HepG2 (cell line): Measurements from ENCODE around the gene RERE. TPM values are rescaled to one million over a fixed set of nuclear protein-coding genes. Genes with fewer than 3 reads are reported as not detected.

Experiments used
- AHR ChIP-seq: IDR thresholded peaks from 2 replicates; pipeline ENCODE4 v1.6.1; 2018; ENCODE audit warnings: missing genetic modification reagents, missing compliant biosample characterization
- CSRNP1 ChIP-seq: sonication (generic); formaldehyde crosslinking; IDR thresholded peaks from 2 replicates; pipeline ENCODE4 v1.8.1; 2023; ENCODE audit warnings: mild to moderate bottlenecking, missing genetic modification reagents
- FIP1L1 ChIP-seq: fragments of 200-400 bp; formaldehyde crosslinking; IDR thresholded peaks from 2 replicates; pipeline ENCODE4 v1.6.1; 2018; ENCODE audit warnings: low read depth, mild to moderate bottlenecking, low read length, moderate library complexity, borderline replicate concordance; ENCODE audit not compliant: insufficient read depth
- SIX4 ChIP-seq: sonication (generic); formaldehyde crosslinking; IDR thresholded peaks from 2 replicates; pipeline ENCODE4 v1.4.0; 2020; ENCODE audit warnings: missing genetic modification reagents
- SMAD1 ChIP-seq: sonication (generic); formaldehyde crosslinking; IDR thresholded peaks from 2 replicates; pipeline ENCODE4 v1.4.0; 2020; ENCODE audit warnings: missing genetic modification reagents, low read depth, mild to moderate bottlenecking, borderline replicate concordance
- SNAPC2 ChIP-seq: sonication (generic); formaldehyde crosslinking; IDR thresholded peaks from 2 replicates; pipeline ENCODE4 v1.8.1; 2022; ENCODE audit warnings: mild to moderate bottlenecking, missing genetic modification reagents
- SRSF4 ChIP-seq: fragments of 200-400 bp; formaldehyde crosslinking; IDR thresholded peaks from one replicate; pipeline ENCODE4 v1.6.1; 2018; ENCODE audit warnings: mild to moderate bottlenecking, low read depth, low read length, moderate library complexity; ENCODE audit not compliant: poor library complexity, severe bottlenecking
- ZBTB1 ChIP-seq: sonication (generic); formaldehyde crosslinking; IDR thresholded peaks from 2 replicates; pipeline ENCODE4 v1.4.0; 2020; ENCODE audit warnings: missing genetic modification reagents, borderline replicate concordance
- ZBTB49 ChIP-seq: sonication (generic); formaldehyde crosslinking; IDR thresholded peaks from 2 replicates; pipeline ENCODE4 v1.4.0; 2020; ENCODE audit warnings: missing genetic modification reagents, borderline replicate concordance
- ZFP91 ChIP-seq: sonication (generic); formaldehyde crosslinking; IDR thresholded peaks from 2 replicates; pipeline ENCODE4 v1.9.0; 2022; ENCODE audit warnings: missing genetic modification reagents, mild to moderate bottlenecking, borderline replicate concordance
- ZNF207 ChIP-seq: fragments of 450-650 bp; IDR thresholded peaks from 2 replicates; pipeline ENCODE4 v1.6.1; 2016; ENCODE audit warnings: antibody characterized with exemption, borderline replicate concordance
- ZNF224 ChIP-seq: sonication (generic); formaldehyde crosslinking; IDR thresholded peaks from 2 replicates; pipeline ENCODE4 v1.5.0; 2020; ENCODE audit warnings: mild to moderate bottlenecking, missing genetic modification reagents
- ZNF33B ChIP-seq: sonication (generic); formaldehyde crosslinking; IDR thresholded peaks from 2 replicates; pipeline ENCODE4 v1.5.1; 2020; ENCODE audit warnings: mild to moderate bottlenecking, missing genetic modification reagents
- ZNF598 ChIP-seq: sonication (generic); formaldehyde crosslinking; IDR thresholded peaks from 2 replicates; pipeline ENCODE4 v1.5.1; 2020; ENCODE audit warnings: mild to moderate bottlenecking, missing genetic modification reagents, borderline replicate concordance
- ZNF652 ChIP-seq: IDR thresholded peaks from 2 replicates; pipeline ENCODE4 v1.6.1; 2016; ENCODE audit warnings: low read depth, borderline replicate concordance
- ZNF660 ChIP-seq: sonication (generic); formaldehyde crosslinking; IDR thresholded peaks from 2 replicates; pipeline ENCODE4 v1.5.1; 2020; ENCODE audit warnings: mild to moderate bottlenecking, low read depth, missing genetic modification reagents, borderline replicate concordance
- ZNF710 ChIP-seq: sonication (generic); formaldehyde crosslinking; IDR thresholded peaks from 2 replicates; pipeline ENCODE4 v1.5.0; 2020; ENCODE audit warnings: mild to moderate bottlenecking, missing genetic modification reagents, borderline replicate concordance
- ZNF747 ChIP-seq: sonication (generic); formaldehyde crosslinking; IDR thresholded peaks from 2 replicates; pipeline ENCODE4 v1.8.1; 2023; ENCODE audit warnings: missing genetic modification reagents, mild to moderate bottlenecking, borderline replicate concordance
- ZNF790 ChIP-seq: sonication (generic); formaldehyde crosslinking; IDR thresholded peaks from 2 replicates; pipeline ENCODE4 v1.8.0; 2022; ENCODE audit warnings: missing genetic modification reagents, mild to moderate bottlenecking, borderline replicate concordance
- polyA plus RNA-seq, 8 experiments: library from polyadenylated mRNA; depleted of rRNA in 3 of 8; stranded (reverse) in 7 of 8; unstranded in 1 of 8; fragments of >200 nt; fragmentation: Illumina TruSeq in 4 of 8; extraction: Trizol in 4 of 8; gene quantifications; 2 replicates each; pipeline versions ENCODE4 v1.2.1 to v1.2.3, GENCODE V29; 2011 to 2016; ENCODE audit warnings: low read depth in 4 of 8, missing spikeins in 1 of 8, mixed read lengths in 1 of 8; ENCODE audit not compliant: insufficient read depth in 1 of 8
- total RNA-seq, 5 experiments: library from RNA; depleted of rRNA; stranded (reverse); fragments of >200 nt; fragmentation: Illumina TruSeq; extraction: Trizol; gene quantifications; 2 replicates each; pipeline ENCODE4 v1.2.3, GENCODE V29; 2016; ENCODE audit warnings: low read depth in 1 of 5

The RERE gene
- total and polyA plus RNA-seq, 2 of the 13 experiments (the other 11 are each of a cell fraction or from before 2014, with no cell fraction given) = 18.3 to 21.9 TPM

GRCh38 chr1:8848663-8849386 is 31.4 kb upstream of the RERE start (continued):
- TF ChIP-seq SRSF4 = no peak
- no peak for TF ChIP-seq ZNF660 (CRISPR knock-in tag)
- no peak; the same call in 1 of the 2 replicates for TF ChIP-seq AHR (CRISPR knock-in tag)
- TF ChIP-seq ZNF710 (CRISPR knock-in tag) = no peak
- TF ChIP-seq SMAD1 (CRISPR knock-in tag) = no peak
- no peak; the same call in 1 of the 2 replicates for TF ChIP-seq SNAPC2 (CRISPR knock-in tag)
- no peak for TF ChIP-seq ZBTB49 (CRISPR knock-in tag)
- no peak for TF ChIP-seq ZBTB1 (CRISPR knock-in tag)
- TF ChIP-seq CSRNP1 (CRISPR knock-in tag) = peak; percentile 52; the same call in 1 of the 2 replicates
- no peak for TF ChIP-seq SIX4 (CRISPR knock-in tag)
- no peak for TF ChIP-seq ZNF224 (CRISPR knock-in tag)
- no peak for TF ChIP-seq ZNF207
- no peak for TF ChIP-seq ZNF598 (CRISPR knock-in tag)
- TF ChIP-seq FIP1L1 = no peak
- no peak for TF ChIP-seq ZFP91 (CRISPR knock-in tag)
- TF ChIP-seq ZNF747 (CRISPR knock-in tag) = no peak; the same call in 1 of the 2 replicates
- TF ChIP-seq ZNF652 (CRISPR knock-in tag) = no peak
- TF ChIP-seq ZNF33B (CRISPR knock-in tag) = no peak
- TF ChIP-seq ZNF790 = no peak
